ENCODE data around the gene BAIAP2.

- no peak for TF ChIP-seq CTCF (IDR thresholded peaks at IDR 0.05)
- TF ChIP-seq ZFX (IDR thresholded peaks at IDR 0.05; ENCODE audit: borderline replicate concordance) = no peak
These were observed 50.5 kb downstream of the BAIAP2 start for GRCh38 chr17:81085420-81085911.
